GM12801 (cell line): ENCODE measurements around the gene KCTD15.

Source experiments
- CTCF ChIP-seq: IDR thresholded peaks from one replicate; pipeline ENCODE4 v1.5.1; 2011; ENCODE audit warnings: control low read depth; ENCODE audit not compliant: insufficient read length; ENCODE audit errors: extremely low read depth

The KCTD15 gene

GRCh38 chr19:33752018-33752800 lies 44.5 kb upstream of the KCTD15 start:
- TF ChIP-seq CTCF: no peak

- TF ChIP-seq CTCF: no peak
Measured at GRCh38 chr19:33752945-33753344, 43.7 kb upstream of the KCTD15 start.

GRCh38 chr19:33754361-33754760 lies 42.3 kb upstream of the KCTD15 start:
- no peak for TF ChIP-seq CTCF

- no peak for TF ChIP-seq CTCF
Measured at GRCh38 chr19:33755099-33756035, 41.3 kb upstream of the KCTD15 start.

GRCh38 chr19:33756177-33756576 lies 40.5 kb upstream of the KCTD15 start:
- TF ChIP-seq CTCF: no peak

GRCh38 chr19:33758541-33759013 lies 38.1 kb upstream of the KCTD15 start:
- TF ChIP-seq CTCF: no peak

GRCh38 chr19:33759356-33759755 lies 37.3 kb upstream of the KCTD15 start:
- no peak for TF ChIP-seq CTCF
